Left colon (tissue), 2 donors: ENCODE data around the gene KIAA1755. TPM values are rescaled to one million over a fixed set of nuclear protein-coding genes. Genes with fewer than 3 reads are reported as not detected.
A peak's percentile ranks its signal among the peaks of the same experiment; 100 is the strongest.
"Not testable (repeated sequence)": the region's sequence is repeated elsewhere in the genome, so short reads cannot be mapped to it uniquely, and the experiment has no call there.

Experiments used
- ATAC-seq: fragments of 200-7000 bp; cut with Tn5 transposase; one replicate; pipeline ENCODE4 v1.9.1; 2020; ENCODE audit warnings: mild to moderate bottlenecking, moderate library complexity
- DNase-seq, 2 donors: peaks; one replicate each; pipeline ENCODE4 v3.0.0-alpha.2; 2020
- intact Hi-C, 2 donors: fragments of 100-400 bp; cut with DNase I in 1 of 2; cut with micrococcal nuclease in 1 of 2; formaldehyde crosslinking; loops; one replicate each; pipeline versions ENCODE4 v1.11.2 to v1.14.0; 2022; cut with DNase I, micrococcal nuclease
- total RNA-seq, 2 donors: library from RNA; stranded (reverse); fragmentation: NEBNext Ultra II Directional; extraction: Animal tissue kit (Norgen Biotek cat#: 25700); gene quantifications; one replicate each; pipeline ENCODE4 v1.2.1, GENCODE V29; 2021
- donor health status: DM: no; HTN: no; CAD: no.
- donor health status: DM: yes; HTN: yes; CAD: no.

KIAA1755 gene
- total RNA-seq, 2 donors from 2014 or later, result 0.34 to 2.5 TPM

DNA sequence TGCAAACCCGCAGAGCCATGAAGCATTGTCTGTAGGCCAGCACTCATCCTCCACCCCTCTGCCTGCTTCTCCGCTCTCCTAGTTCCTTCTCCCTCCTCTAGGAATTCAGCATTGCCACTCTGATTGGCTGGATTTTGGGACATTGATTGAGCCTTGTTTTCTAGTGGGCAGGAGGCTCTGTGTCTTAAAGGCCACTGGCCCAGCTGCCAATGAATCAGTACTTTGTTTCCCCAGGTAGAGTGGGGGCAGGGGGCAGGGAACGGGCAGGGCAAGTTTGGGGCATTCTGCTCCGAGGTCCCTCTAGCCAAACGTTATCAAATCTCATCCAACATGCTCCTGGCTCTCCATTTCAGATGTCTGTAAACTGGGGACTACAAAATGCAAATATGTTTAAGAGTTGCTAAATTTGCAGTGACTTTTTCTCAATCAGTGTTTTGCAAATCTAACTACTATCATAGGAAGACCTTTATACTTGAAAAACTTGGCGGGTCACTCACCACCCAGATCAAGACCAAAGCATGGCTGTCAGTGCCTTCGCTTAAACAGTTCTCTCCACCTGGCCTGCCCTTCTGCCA lies 33.0 kb upstream of the KIAA1755 start:
- no peak for DNase-seq
- no peak for ATAC-seq
- intact Hi-C loops, result no loop called here

GRCh38 chr20:38291966-38292365 lies 31.4 kb upstream of the KIAA1755 start:
- no peak for ATAC-seq
- intact Hi-C loops, result no loop called here
- DNase-seq, result no peak

- DNase-seq (peak in 1 of 2 donors; percentile 19), ATAC-seq (no peak)
- intact Hi-C loops, result no loop called here
These were observed 30.6 kb upstream of the KIAA1755 start for GRCh38 chr20:38290829-38291814.

- no peak for DNase-seq
- ATAC-seq, result no peak
- intact Hi-C loops, result no loop called here
These were observed 26.3 kb upstream of the KIAA1755 start for GRCh38 chr20:38286586-38287531.

GRCh38 chr20:38284893-38285444 lies 24.4 kb upstream of the KIAA1755 start:
- intact Hi-C loops, result no loop called here
- ATAC-seq (no peak), DNase-seq (no peak)

DNA sequence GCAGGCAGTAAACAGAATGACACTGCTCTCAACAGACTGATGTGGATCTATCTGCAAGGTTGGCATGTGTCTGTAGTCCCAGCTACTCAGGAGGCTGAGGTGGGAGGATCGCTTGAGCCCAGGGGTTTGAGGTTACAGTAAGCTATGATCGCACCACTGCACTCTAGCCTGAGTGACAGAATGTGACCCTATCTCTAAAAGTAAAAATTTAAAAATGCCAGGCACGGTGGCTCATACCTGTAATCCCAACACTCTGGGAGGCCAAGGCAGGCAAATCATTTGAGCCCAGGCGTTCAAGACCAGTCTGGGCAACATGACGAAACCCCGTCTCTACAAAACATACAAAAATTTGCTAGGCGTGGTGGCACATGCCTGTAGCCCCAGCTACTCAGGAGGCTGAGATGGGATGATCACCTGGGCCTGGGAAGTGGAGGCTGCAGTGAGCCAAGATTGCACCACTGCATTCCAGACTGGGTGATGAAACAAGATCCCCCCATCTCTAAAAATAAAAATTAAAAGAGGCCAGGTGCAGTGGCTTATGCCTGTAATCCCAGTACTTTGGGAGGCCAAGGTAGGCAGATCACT lies 23.6 kb upstream of the KIAA1755 start:
- intact Hi-C loops, DNase-seq, ATAC-seq: not testable (repeated sequence)

DNA sequence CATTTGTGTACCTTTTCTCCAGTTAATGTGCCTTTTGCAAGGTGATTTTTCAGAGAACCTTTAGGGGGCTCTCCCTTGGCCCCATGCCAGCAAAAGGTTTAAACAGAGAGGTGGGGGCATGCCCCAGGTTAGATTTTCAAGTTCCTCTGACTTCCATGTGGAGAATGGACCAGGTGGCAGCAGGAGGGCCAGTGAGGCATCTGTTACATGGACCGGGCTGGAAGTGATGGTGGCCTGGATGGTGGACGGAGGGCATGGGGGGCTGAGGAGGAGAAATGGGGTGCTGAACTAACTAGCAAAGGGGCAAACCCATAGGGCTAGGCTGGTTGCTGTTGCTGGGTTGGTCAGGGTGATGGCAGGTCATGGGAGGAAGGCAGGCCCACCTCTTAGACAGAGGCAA lies 22.7 kb upstream of the KIAA1755 start:
- no peak for DNase-seq
- ATAC-seq, result no peak

DNA sequence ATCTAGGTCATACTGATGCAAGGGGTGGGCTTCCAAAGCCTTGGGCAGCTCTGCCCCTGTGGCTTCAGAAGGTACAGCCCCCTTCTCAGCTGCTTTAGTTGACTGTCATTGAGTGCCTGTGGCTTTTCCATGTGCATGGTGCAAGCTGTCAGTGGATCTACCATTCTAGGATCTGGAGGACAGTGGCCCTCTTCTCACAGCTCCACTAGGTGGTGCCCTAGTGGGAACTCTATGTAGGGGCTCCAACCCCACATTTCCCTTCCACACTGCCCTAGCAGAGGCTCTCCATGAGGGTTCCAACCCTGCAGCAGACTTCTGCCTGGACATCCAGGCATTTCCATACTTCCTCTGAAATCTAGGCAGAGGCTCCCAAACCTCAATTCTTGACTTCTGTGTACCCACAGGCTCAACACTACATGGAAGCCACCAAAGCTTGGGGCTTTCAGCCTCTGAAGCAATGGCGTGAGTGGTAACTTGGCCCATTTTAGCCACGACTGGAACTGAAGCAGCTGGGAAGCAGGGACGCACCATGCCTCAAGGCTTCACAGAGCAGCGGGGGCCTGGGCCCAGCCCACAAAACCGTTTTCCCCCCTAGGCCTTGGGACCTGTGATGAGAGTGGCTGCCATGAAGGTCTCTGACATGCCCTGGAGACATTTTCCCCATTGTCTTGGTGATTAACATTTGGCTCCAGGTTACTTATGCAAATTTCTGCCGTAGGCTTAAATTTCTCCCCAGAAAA lies 20.8 kb upstream of the KIAA1755 start:
- DNase-seq, intact Hi-C loops, ATAC-seq: not testable (repeated sequence)

More for the DNA sequence above, 22.7 kb upstream of the KIAA1755 start:
- intact Hi-C loops, result no loop called here

- no peak for ATAC-seq
- intact Hi-C loops, result no loop called here
- no peak for DNase-seq
These were observed 18.2 kb upstream of the KIAA1755 start for GRCh38 chr20:38278763-38279162.

DNA sequence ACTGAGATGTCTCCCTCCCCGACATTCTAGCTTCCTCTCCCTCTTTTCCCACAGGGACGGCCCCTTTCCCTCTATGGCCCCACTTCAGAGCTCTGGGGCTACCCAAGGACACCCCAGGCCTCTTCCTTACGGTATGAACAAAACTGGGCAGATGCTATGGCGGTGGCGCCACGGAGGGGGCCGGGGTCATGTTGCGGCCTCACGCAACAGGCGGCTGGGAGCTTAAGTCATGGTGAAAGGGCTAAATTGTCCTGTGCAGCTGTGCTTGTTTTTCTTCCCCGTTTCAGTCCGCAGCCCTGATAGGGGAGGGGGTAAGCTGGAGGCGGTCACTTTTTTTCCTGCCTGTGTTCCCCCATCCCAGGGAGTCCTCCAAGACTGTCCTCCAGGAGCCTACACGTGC lies 17.6 kb upstream of the KIAA1755 start:
- intact Hi-C loops, result no loop called here
- DNase-seq, result no peak
- ATAC-seq, result no peak

GRCh38 chr20:38277691-38278090 lies 17.2 kb upstream of the KIAA1755 start:
- ATAC-seq (no peak), DNase-seq (no peak)
- intact Hi-C loops, result no loop called here

DNA sequence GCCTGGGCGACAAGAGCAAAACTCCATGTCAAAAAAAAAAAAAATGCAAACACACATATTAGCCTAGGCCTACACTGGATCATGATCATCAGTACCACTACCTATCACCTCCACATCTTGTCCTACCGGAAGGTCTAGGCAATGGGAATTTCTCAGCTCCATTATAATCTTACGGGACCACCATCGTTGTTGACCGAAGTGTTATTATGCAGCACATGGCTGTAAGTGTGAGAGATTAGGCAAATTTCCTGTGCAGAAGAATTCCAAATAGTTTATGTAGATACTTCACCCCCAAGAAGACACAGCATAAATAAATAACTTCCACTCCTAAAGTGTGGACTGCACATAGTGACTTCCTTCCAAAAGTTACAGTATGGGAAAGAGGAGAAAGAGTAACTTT lies 16.8 kb upstream of the KIAA1755 start:
- no peak for DNase-seq
- no peak for ATAC-seq
- intact Hi-C loops, result no loop called here

DNA sequence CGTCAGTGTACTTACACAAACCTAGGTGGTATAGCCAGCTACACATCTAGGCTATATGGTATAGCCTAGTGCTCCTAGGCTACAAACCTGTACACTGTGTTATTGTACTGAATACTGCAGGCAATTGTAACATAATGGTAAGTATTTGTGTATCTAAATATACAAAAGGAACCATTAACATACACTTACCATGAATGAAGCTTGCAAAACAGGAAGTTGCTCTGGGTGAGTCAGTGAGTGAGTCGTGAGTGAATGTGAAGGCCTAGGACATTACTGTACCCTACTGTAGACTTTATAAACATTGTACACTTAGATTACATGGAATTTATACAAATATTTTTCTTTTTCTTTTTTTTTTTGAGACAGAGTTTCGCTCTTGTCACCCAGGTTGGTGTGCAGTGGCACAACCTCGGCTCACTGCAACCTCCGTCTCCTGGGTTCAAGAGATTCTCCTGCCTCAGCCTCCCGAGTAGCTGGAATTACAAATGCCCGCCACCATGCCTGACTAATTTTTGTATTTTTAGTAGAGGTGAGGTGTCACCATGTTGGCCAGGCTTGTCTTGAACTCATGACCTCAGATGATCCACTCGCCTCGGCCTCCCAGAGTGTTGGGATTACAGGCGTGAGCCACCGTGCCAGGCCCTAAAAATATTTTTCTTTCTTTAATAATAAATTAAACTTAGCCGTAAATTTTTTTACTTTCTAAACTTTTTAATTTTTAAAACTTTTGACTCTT lies 15.4 kb upstream of the KIAA1755 start:
- ATAC-seq (no peak), DNase-seq (no peak)
- intact Hi-C loops, result no loop called here

DNA sequence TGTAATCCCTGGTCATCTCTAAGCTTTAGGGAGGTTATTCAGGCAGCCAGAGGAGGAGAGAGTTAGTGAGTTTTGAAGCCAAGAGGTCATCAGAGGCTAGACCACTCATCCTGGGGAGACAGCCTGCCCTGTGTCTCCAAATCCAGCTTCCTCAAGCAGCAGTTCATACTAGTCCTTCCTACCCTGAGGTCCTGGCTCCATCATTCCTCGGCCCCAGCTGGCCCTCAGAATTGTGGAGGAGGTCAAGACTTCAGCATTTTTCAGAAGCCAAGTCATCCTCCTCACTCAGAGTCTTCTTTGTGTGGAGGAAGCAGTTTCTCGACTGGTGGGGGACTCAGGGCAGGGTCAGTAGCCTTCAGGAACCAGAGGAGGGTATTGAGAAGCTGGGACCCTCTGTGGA lies 12.4 kb upstream of the KIAA1755 start:
- no peak for DNase-seq
- ATAC-seq, result no peak
- intact Hi-C loops, result no loop called here

DNA sequence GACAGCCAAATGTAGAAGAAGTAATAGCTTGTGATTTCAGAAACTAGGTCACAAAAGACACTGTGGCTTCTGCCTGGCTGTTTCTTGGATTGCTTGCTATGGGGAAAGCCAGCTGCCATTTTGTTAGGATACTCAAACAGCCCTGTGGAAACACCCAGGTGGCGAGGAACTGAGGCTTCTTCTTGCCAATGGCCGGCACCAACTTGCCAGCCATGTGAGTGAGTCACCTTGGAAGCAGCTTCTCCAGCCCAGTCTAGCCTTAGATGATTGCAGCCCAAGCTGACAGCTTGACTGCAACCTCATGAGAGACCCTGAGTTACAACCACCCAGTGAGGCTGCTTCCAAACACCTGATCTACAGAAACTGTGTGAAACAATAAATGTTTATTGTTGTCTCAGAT lies 11.9 kb upstream of the KIAA1755 start:
- intact Hi-C loops, result no loop called here
- DNase-seq (no peak), ATAC-seq (no peak)

DNA sequence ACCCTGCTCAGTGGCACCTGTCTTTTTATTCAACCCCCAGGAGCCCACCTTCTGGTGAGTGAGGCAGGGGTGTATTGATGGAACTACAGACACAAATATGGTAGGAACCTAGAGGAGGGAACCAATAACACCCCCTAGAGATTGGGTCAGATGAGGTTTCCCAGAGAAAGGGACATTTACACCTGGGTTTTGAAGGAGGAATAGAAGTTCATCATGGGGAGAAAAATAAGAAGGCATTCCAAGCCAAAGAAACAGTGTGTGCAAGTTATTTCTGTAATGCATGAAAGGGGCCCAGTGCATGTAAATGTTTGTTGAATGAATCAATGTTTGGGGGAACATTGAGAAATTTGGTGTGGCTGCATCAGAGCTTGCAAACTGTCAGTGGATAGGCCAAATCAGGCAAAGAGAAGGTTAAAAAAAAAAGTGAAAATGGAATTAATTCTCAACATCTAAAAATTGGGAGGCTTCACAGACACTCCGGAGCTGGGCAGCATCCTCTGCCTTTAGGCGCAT lies 11.1 kb upstream of the KIAA1755 start:
- no peak for DNase-seq
- no peak for ATAC-seq
- intact Hi-C loops, result no loop called here
